Occipital lobe (tissue), 2 donors: ENCODE data around the gene NR1D1. TPM values are rescaled to one million over a fixed set of nuclear protein-coding genes. Genes with fewer than 3 reads are reported as not detected.
A peak's percentile ranks its signal among the peaks of the same experiment; 100 is the strongest.
"Not testable (repeated sequence)": the region's sequence is repeated elsewhere in the genome, so short reads cannot be mapped to it uniquely, and the experiment has no call there.

Source experiments
- DNase-seq: peaks from one replicate; lab custom pipeline; 2025; lab: John Stamatoyannopoulos, UW
- total RNA-seq: library from RNA; depleted of rRNA; stranded (reverse); fragments of >200 nt; gene quantifications from one replicate; pipeline ENCODE4 v1.2.3, GENCODE V29; 2014

NR1D1 gene
- 0.78 TPM for total RNA-seq

DNA sequence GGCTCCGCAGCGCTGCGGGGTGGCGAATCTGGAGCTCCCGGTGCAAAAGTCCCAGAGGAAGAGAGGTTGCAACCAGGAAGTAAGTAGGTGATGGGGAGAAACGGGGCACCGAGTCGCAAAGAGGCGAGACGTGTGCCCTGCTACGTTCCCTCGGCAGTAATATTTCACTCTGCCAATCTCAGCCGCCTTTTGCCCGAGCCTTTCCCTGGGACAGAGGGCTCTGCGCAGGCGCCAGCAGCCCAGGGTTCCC lies at the start of gene NR1D1:
Gene NR1D1 (minus strand): TSS at position 171 of the 250 bp plus-strand sequence. CDS start 495 bp downstream, outside the sequence.
- no peak for DNase-seq

DNA sequence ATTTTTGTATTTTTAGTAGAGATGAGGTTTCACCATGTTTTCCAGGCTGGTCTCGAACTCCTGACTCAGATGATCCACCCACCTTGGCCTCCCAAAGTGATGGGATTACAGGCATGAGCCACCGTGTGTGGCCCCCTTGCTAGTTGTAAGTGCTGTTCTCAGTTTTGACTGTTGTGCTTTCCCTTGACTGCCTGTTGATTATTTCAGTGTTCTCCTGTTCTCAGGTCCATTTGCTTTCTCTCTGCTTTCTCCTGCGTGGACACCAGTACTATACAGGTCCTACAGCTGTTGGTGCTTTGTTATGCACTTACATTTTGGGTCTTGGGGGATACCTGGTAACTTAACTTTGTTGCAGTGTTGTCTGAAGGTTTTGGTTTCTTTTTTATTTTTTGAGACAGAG lies 48.1 kb upstream of the NR1D1 start:
- DNase-seq: no peak

DNA sequence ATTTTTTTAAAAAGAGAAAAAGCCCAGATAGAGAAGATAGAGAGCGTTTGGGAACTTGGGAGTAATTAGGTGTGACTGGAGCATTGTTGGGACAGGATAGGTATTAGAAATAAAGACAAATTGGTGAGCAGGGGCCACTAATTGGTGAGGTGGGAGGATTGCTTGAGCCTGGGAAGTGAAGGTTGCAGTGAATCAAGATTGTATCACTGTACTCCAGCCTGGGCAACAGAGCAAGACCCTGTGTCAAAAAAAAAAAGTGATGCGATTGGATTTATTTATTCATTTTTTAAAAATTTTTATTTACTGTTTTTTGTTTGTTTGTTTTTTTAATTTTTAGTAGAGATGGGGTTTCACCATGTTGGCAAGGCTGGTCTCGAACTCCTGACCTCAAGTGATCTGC lies 45.1 kb upstream of the NR1D1 start:
- DNase-seq: no peak

DNA sequence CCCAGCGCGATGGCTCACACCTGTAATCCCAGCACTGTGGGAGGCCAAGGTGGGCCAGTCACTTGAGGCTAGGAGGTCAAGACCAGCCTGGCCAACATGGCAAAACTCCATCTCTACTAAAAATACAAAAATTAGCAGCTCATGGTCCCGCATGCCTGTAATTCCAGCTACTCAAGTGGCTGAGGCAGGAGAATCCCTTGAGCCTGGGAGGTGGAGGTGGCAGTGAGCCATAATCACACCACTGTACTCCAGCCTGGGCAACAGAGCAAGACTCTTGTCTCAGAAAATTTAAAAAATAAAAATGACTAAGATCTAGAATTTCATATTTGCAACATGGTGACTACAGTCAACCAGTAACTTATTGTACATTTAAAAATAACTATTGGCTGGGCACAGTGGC lies 42.8 kb upstream of the NR1D1 start:
- not testable (repeated sequence) for DNase-seq

DNA sequence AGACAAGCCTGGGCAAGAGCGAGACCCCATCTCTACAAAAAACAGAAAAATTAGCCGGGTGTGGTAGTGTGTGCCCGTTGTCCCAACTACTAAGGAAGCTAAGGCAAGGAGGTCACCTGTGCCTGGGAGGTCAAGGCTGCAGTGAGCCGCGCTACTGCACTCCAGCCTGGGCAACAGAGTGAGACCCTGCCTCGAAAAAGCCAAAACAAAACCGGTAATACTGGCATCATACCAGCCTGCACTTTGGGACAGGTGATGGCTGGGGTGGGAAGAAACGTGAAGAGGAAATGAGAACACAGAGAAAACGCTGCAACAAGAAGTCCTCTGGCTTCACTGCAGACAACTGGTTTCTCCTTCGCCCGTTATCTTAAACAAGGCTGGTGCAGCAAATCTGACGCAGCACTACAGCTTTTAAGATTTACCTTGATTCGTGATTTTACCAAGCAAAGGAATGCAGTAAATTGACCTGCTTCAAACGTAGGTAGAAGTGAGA lies 39.2 kb upstream of the NR1D1 start:
- no peak for DNase-seq

DNA sequence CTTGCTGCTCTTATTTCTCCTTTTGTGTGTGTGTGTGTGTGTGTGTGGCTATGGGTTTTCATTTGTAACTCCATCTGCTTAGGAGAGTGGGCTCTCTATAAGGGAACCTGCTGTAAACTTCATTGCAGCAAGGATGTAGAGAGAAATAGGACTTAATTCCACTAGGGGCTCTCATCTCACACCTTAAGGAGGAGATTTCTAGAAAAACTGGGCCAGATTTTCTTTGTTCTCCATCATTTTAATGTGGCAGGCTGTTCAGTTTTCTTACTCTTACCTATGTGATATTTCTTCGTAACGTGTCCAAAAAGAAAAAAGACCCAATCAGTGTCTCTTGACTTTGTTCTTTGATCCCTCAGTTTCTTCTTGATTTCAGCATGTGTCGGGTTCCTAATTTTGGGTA lies 35.4 kb upstream of the NR1D1 start:
- no peak for DNase-seq

DNA sequence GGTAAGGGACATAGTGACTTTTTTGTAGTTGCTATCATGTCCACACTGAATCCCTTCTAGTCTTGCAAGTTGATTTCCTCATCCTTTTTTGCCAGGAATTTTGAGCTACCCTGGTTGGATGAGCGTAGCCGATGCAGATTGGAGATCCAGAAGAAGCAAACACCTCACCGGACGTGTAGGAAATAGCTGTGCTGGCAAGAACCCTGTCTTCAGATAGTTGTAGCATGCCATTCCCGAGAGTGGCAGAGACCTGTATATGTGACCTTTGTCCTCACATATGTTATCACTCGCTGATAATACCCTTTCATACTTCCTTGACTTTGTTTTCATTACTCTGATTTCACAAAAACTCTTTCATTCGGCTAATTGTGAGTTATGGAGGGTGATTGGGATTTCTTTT lies 33.8 kb upstream of the NR1D1 start:
- DNase-seq: no peak

DNA sequence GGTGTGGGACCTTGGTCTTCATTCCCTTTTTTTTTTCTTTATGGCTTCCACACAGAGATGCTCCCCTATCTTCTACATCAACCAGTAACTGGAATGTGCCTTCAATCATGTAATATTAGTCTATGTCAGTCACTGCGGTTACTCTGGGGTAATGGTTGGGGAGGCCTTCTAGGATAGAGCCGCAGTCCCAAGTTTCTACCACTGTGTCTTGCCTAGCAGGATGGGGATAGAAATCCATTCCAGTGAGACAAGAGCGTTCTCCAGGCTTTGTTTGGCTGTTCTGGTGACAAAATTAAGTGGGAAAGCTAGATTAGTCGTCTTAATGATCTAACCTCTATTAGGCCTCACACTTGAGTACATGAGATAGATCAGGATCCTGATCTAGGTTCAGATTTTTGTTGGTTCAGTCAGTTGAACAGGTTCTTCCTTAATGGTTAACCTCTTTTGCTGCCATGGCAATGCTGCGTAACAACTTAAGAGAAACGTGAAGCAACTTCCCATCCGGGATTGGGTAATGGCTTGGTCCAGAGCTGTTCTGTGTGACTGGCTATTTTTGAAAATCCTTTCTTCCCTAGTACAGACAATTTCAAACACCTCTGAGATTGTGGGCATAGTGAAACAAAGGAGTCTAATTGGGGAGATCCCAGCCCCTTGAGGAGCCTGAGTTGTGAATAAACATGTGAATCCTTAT lies 30.1 kb upstream of the NR1D1 start:
- no peak for DNase-seq

DNA sequence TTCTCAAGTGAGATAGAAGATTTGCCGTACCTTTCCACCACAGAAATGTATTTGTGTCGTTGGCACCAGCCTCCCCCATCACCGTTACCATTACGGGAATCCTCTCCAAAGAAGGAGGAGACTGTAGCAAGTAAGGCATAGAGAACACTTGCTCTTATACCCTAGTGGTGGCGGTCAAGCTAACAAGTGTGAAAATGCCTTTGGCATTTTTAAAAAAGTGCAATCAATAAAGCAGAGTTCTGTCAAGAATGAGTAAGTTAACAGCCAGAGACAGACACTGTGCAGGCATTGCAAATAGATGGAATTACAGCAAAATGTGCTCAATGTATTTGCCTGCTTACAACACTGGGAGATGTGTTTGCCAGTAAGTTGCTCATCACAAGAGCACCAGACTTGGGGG lies 29.1 kb upstream of the NR1D1 start:
- no peak for DNase-seq

DNA sequence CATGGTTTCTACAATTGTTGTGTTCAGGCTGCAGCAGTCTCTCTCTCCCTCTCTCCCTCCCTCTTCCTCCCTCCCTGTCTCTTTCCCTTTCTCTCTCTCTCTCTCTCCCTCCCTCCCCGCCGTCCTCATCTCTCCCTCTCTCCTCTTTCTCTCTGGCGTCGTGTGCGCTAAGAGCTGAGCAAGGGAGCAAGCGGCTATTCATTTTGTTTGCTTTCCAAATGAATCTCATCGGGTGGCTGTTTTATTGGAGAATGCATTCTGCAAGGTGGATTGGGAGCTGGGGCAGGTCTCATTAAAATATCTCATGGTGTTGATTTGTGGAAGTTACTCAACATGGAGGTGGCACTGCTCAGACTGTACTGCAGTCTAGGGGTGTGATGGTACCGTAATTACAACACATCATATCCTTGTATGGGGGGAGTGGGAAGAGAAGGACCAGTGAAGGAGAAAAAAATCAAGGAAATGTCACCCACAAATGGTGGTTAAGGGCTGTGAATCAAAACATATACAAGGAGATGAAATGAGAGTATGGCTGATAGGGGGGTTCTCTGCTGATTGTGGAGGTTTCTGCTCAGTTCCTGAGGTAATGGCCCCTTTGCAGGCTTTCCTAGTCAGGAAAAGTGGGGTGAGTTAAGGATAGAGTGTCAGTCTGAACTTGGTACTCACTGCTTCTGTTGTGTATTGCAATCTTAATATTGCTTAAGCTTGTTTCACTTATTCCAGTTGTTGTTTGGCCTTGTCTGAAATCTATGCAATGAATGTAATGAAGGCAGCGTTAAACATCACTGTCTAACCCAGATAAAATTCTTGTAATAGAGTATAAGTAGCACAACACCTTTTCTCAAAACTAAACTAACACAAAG lies 24.1 kb upstream of the NR1D1 start:
- DNase-seq: peak; percentile 36

DNA sequence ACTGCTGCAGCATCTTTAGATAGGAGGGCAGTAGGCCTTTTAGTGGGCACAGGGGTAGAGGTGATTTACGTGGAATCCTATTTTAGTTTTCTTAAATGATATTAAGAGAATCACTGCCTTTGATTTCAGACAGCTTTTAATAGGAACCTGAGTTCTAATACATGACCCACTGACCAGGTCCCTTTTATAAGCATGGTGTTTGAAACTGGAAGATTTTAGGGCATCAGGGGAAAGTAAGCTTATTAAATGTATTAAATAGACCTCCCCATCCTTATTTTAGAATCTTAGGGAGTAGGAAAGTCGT lies 23.4 kb upstream of the NR1D1 start:
- no peak for DNase-seq

DNA sequence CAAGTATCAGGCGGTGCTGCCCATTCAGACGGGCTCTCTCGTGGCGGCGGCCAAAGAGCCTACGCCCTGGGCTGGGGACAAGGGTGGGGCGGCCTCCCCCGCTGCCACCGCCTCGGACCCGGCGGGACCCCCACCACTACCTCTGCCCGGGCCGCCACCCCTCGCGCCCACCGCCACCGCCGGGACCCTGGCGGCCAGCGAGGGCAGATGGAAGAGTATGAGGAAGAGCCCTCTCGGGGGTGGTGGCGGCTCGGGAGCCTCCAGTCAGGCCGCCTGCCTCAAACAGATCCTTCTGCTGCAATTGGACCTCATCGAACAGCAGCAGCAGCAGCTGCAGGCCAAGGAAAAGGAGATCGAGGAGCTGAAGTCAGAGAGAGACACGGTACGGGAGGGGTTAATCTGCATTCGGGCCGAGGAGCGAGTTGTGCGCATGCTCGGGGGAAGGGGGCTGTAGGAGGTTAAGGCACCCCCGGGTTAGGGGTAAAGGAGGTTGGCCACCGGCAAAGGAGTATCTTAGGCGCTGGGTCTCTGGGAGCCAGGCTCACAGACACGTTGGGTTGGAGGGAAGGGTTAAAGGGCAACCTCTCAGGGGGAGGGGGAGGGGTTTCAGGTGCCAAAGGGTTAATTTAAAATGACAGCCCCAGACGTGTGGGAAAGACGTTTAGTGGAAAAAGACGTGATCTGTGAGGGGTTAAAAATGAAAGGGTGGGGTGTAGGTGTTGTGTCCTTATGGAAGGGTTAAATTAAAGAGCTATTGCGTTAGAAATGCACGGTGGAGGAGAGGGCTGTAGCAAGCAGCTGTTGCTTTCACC lies 22.8 kb upstream of the NR1D1 start:
- DNase-seq: peak; percentile 41

DNA sequence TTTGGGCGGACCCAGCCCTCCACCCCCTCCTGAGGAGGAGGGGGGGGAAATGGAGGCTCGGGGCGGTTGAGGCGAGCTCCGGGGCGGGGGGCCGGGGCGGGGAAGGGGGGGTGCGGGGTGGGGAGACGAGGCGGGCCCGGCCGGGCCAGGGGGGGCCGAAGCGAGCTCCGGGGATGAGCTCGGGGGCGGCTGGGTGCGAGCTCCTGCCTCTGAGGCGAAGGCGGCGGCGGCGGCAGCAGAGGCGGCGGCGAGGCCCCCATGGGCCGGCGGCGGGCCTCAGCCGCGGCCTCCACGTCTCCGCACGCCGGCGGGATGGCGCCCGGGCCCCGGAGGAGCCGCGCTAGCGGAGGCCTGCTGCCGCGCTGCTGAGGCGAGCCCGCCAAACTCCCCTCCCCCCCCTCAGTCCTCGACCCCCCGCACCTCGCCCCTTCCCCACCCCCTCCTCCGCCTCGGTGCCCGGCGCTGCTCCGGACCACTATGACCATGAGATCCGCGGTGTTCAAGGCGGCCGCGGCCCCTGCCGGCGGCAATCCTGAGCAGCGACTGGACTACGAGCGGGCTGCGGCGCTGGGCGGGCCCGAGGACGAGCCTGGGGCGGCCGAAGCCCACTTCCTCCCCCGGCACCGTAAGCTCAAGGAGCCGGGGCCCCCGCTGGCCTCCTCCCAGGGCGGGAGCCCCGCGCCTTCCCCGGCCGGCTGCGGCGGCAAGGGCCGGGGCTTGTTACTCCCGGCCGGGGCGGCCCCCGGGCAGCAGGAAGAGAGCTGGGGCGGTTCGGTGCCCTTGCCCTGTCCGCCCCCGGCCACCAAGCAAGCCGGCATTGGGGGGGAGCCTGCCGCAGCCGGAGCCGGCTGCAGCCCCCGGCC lies 22.0 kb upstream of the NR1D1 start:
- no peak for DNase-seq

DNA sequence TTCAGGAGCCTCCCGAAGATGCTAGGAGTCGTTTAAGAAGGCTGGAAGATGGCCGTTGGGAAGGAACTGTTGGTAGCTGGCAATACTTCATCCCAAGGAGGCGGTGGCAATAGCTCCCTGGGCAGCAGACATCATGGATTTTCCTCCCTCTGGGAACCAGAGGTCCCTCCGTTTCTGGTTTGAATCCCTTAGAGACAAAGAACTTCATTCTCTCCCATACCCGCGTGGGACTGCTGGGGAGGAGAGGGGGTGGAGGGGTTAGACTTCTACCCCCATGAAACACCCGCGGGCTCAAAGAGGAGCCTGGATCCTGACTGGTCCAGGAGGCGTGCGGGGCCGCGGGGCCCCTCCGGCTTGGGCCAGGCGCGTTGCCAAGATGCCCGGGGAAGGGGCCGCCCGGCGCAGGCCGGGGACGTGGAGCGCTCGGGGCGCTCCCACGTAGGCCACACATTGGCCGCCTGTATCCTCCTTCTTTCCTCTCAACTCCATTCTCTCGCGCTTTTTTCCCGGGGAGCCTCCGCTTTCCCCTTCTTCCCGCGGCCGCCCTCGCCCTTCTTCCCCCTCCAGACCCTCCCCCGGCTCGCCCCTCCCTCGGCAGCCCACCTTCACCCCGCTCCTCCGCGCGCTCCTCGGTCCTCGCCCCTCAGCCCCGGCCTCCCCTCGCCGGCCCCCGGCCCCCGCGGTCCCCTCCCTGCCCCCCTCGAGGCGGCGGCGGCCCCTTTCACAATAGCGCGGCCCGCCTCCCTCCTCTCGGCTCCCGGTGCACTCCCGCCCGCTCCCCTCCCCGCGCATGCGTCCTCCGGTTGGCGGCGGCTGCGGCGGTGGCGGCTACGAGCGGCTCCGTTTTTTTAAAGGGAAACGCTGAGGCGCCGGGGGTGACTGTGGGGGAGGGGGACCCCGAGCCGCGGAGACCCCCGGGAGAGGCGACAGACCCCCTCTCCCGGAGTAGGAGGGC lies 21.1 kb upstream of the NR1D1 start, which contains the start of gene MSL1:
Gene MSL1 (plus strand): TSS at position 791 of the 955 bp plus-strand sequence. CDS start 642 bp downstream, outside the sequence.
- peak; percentile 78 for DNase-seq

DNA sequence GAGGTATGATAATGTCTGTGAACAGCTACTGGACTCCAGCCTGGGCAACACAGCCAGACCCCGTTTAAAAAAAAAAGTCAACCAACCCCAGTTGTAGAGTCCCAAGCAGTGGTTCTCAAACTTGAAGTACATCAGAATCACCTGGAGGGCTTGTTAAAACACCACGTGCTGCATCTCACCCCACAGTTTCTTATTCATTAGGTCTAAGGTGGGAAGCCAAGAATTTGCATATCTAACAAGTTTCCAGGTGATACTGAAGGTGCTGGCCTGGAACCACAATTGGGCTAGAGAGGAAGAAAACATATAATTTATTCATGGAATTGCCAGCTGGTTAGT lies 14.7 kb upstream of the NR1D1 start:
- DNase-seq: no peak

DNA sequence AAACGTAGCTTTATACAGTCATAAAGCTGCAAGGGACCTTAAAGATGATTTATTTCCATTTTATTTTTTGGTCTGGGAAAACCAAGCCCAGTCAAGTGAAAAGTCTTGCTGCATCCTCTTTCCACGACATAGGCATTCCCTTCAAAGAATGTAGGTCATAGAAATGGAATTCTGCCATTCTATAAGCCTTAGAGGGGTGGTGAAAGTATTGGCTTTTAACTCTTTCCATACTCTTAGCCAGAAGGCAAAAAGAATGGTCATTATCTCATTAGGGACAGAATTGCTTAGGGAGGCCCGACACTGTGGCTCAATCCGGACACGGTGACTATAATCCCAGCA lies 13.5 kb upstream of the NR1D1 start:
- no peak for DNase-seq

DNA sequence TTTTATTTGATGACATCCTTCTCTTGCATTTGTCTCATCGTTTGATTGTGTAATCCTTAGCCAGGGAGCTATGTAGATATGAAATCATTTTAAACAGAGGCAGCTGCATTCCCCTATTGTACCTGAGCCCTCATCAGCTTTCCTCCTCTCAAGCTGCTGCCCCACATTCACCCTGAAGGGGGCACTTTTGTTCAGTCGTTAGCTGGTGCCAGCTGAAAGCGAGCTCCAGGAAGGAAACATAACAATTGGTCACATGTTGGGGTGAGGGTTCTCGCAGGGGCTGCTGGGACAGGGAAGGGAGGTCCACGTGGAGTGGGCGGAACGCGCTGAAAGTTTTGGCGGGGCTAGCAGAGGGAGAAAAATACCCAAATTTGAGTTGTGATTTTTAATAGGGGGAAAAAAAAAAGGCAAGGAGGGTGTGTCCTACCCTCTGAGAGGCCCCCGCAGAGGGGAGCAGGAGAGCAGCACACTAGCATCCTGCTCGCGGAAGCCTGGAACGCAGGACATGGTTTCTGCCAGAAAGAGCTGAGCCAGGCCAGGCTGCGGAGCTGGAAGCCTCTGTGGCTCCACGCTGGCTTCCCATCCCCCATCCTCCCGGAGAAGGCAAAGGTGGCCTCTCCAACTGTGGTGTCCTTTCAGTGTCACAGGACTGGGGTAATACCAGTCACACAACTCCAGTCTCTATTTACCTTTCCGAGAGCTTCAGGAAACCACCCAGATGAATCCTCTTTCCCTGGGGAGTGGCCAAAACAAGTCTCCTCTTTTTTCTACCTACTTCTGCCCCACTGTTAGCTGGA lies 12.9 kb upstream of the NR1D1 start:
- DNase-seq: peak; percentile 89

DNA sequence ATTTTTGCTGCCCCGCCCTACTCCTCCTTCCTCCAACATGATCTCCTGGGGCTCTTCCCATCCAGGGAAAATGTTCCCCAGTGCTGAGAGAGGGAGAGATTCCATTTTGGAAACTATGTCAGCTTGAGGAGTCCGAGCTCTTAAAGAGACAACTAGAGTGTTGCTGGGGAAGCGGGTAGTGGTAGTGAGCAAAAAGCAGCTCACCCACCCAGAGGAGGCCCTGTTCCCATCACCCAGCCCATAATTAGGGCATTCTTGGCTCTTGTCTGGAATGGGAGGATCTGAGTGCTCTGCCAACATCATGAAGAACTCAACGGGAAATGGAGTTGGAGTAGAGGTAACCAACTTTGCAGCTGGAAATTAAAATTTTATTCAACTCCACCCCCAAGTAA lies 12.3 kb upstream of the NR1D1 start:
- no peak for DNase-seq

DNA sequence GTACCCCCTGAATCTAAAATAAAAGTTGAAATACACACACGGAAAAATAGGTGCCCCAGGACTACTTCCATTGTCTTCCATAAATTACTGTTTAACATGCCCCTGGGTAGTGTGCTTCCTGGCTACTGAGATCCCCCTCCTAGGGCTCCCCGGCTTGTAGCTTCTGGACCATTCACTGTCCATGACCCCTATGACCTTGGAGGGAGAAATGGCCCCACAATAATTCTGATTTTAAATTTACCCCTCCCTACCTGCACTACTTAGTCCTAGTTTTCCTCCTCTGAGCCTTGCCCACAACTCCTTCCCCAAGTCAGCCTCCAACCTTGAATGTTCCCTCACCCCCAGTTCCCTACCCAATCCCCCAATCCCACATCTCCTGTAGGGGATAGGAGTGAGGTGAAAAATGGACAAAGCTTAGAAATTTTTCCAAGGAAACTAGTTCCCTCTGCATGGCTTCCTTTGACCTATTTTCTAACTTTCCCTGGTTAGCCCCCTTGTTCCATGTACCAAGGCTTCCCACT lies 11.9 kb upstream of the NR1D1 start:
- DNase-seq: no peak
